A204.1 (cell line): ENCODE results near the gene SDF2.
A peak's percentile ranks its signal among the peaks of the same experiment; 100 is the strongest.
"Not testable (repeated sequence)": the region's sequence is repeated elsewhere in the genome, so short reads cannot be mapped to it uniquely, and the experiment has no call there.

Source experiments
- FAIRE-seq: peaks from 2 replicates; lab custom pipeline; 2012; peaks lifted over from hg19 to GRCh38; lab: Jason Lieb, UNC

SDF2 gene

DNA sequence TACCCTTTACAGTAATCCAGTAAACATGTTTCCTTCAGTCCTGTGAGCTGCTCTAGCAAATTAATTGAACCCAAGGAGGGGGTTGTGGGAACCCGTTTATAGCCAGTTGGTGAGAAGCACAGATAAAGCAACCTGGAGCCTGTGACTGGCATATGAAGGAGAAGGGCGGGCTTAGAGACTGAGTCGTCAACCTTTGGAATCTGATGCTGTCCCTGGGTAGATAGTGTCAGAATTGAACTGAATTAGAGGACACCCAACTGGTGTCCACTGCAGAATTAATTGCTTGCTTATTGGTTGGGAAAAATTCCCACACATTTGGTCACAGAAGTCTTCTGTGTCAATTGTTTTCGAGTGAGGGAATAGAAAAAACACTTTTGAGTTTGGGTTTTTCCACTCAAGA, 34.9 kb downstream of the SDF2 start:
- no peak for FAIRE-seq

DNA sequence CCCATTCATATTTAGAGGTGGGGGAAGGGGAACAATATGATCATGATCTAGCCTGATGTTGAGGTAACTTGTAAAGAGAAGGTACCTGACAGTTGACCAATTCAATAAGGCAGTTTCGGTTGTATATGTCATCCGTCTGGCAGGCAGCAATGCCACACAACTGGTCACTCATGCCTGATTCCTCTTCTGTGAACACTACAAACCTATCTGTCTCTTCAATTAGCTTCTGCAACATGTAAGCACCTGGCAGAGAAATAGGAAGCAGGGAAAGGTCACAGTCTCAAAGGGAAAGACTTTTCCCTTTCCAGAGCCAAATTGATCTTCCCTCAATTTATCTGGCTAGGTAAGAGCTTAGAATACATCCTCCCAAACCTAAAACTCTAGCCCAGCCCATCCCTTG, 37.6 kb downstream of the SDF2 start:
- FAIRE-seq, result no peak

DNA sequence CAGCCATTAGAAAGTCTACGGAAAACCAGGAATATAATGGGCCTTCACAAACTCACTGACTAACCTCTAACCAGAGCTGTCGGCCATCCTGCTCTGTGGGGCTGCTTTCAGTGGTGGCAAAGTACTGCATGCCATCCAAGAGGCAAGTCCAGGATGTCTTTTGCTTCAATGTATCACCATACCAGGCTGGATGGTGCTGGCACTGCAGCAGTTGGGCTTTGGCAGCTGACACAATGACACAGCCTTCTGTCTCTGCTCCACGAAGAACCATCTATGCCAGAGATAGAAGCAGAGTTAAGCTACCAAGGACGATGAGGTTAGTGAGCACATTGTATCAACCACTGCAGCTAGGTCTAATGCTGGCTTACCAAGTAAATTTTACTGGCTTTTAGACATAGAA, 38.0 kb downstream of the SDF2 start:
- FAIRE-seq, result no peak

DNA sequence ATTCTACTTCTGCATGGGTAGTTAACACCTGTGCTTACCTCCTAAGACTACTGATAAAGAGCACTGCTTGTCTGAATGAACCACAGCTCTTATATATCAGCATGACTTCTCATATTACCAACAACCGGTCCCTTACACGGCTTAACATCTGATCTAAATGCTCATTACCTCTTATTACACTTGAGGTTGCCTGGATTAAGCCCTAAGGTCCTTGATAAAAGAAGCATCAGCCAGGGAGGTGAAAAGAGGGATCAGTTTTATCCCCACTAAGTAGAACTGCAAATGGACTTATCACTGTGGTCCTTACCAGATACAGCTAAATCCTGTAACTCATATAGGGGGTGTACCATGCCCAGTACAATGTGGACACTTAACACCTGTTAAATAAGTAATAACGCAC, 39.5 kb downstream of the SDF2 start:
- FAIRE-seq, result no peak

DNA sequence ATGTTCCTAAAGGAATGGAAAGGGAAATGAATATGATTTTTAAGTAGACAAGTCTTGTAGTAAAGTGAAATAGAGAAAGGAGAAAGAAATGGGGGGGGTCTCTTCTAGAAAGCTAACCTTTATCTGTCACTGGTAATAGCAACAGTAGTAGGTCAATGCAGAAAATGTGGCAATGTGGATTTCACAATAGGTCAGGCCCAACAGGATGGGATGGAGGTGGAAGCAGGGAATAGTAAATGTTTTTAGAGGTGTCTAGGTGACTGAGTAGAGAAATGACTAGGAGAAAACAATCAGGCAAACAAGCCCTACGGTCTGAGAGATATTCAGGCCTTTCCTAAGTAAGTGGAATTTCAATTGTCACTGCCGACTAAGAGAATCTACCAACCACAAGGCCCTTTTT, 41.7 kb downstream of the SDF2 start:
- FAIRE-seq, result no peak

DNA sequence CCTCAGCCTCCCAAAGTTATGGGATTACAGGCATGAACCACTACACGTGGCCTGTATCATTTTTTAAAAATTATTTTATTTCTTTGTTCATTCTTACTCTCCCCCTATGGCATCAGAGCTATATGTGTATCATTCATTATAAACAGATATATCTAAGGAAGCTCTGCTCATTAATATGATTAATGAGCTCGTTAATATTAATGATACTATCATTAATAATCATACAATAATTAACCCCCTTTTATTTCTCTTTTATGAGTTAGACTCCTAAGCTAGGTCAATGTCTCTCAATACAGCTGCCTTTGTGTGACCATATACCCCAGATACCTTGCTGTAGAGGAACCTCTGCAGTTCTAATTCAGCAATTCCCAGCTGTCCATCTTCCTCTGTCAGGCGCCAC, 43.2 kb downstream of the SDF2 start:
- FAIRE-seq, result no peak

DNA sequence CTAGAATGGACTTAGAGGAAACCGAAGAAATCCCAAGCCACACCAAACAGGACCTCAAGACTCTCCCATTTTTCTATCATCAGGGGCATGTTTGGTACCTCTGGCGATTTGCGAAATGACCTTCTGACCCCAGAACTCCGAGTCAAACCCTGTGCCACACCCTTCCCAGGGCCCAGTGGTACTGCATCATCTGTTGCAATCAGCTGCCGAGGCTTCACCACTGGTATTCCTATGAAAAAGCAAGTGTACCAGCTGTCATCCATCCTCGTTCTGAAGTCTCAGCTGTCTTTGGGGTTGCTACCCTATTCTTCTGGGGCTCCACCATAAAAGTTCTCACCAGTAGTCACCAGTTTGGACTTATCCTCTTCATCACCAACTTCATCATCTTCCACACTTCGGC, 45.4 kb downstream of the SDF2 start:
- no peak for FAIRE-seq

DNA sequence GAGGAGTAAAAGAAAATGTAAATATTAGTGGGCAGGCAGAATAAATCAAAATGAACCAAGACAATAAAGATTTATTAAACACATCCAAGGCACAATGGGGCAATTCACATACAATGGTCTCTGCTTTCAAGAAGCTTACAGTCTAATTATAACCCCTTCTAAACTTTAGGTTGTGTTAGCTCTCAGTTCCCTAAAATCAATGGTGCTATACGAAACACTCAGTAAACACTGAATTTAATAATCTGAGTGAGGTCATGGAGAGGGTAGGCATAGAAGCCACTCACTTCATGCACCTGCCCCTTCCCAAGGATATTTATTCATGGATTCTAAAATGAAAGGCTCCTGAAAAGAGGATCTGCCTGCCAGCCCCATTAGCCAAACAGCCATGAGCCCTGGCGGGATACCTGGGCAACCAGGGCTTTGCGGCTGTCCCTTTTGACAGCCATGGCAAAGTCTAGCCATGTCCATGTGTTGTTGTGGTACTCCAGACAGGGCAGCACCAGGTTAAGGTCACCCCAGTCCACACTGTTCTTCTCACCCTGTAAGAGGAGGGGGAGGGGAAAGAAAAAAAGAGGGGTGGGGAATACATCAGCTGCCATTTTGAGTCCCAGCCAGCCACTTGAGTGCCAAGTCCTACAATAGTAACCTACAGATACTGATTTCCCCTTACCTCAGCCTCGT, 46.3 kb downstream of the SDF2 start:
- FAIRE-seq, result no peak

DNA sequence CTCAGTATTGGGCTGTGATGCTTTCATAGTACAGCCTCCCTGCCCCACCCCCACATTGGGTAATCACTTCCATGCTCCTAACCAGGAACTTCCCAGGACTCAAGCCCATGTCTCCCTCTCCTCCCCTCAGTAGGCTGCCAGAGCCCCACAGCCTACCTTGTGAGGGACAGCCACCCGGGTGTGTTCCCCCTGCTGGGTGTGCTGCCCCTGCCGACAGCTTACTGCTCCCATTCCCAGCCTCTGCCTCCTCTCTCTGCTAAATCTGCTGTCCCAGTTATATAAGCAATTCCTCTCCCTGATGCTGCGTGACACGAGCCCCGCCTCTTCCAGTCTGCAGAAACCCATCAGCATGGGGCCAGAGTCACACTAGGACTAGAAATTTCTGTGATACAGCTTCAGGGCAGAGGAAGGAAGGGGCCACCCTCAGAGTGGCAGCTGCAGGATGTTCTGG, 47.8 kb downstream of the SDF2 start, which contains the start of gene RSKR:
RSKR (minus strand) TSS at position 255 of the 451 bp plus-strand sequence; CDS start at position 231, 24 bp downstream.
- FAIRE-seq, result no peak

DNA sequence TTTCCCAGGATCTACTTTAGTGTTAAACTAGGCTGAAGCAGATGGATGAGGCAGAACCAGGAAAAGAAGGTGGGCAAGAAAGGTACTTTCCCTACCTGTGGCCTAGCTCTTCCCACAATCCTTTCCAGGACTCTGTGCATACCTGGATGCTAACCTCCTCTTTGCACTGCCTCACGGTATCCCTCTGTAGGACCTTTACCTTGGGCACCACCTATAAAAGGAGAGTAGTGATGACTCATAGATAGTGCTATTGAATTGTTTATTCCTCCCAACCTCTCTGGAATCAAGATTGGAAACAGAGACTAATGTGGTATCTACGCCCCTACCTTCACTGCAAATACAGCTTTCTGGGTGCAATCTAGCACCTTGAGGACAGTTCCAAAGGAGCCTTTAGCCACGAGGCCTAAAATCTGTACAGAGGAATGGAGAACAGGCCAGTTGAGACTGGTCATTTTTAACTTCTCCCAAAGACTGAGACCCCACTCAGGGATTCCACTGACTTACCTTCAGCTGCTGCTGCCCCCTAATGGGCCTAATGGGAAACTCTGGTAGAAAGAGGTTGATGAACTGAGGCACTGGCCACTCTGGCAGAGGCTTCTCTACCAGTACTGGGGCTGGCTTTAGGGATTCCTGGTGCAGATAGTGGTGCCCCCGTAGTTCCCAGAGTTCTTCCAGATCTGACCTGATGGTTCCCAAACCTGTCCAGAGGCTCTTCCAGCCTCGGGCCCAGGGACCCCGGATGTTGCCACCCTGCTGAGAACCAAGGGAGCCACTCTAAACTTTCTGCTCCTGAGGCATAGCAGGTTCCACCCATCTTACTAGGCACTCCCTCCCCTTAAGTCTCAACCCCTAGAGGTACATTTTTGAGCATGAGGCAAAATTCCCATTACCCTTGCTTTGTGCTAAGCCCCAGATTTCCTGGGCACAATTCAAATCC, 48.5 kb downstream of the SDF2 start:
- FAIRE-seq, result no peak

DNA sequence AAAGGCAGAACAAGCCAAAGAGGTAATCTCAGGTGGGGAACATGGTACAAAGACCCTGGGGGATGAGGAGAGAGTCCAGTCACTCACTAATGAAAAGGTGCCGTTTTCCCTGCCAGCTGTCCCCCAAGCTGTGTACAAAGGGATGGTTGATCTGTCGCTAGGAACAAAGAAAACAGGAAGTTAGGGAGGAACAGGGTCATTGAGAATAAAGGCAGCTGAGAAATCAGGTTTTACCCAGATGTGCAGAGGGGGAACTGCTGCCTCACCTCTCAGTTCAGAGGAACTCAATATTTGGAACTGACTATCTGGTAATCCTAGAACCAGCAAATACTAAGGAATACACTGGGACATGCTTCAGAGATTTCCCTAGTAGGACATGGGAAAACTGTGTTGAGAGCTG, 49.2 kb downstream of the SDF2 start:
- FAIRE-seq, result no peak

DNA sequence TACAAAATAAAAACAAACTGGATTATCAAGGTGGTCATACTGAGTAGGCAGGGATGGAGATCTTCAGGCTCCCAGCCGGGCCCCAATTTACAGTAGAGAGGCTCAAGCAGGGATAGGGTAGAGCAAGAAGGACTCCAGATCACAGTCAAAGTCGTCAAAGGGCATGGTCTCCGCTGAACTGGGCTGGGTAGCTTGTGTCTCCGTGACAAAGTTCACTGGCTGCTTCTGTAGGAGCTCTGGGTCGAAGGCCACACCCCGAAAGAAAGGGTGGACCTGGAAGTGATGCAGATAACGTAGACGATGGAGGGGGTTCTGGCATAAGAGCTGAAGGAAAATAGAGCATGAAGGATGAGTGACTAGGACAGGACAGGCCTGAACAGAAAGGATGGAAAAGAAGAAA, 51.3 kb downstream of the SDF2 start:
- no peak for FAIRE-seq

DNA sequence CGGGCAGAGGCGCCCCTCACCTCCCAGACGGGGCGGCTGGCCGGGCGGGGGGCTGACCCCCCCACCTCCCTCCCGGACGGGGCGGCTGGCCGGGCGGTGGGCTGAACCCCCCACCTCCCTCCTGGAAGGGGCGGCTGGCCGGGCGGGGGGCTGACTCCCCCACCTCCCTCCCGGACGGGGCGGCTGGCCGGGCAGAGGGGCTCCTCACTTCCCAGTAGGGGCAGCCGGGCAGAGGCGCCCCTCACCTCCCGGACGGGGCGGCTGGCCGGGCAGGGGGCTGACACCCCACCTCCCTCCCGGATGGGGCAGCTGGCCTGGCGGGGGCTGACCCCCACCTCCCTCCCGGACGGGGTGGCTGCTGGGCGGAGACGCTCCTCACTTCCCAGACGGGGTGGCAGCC, 57.7 kb downstream of the SDF2 start:
- FAIRE-seq, result not testable (repeated sequence)

DNA sequence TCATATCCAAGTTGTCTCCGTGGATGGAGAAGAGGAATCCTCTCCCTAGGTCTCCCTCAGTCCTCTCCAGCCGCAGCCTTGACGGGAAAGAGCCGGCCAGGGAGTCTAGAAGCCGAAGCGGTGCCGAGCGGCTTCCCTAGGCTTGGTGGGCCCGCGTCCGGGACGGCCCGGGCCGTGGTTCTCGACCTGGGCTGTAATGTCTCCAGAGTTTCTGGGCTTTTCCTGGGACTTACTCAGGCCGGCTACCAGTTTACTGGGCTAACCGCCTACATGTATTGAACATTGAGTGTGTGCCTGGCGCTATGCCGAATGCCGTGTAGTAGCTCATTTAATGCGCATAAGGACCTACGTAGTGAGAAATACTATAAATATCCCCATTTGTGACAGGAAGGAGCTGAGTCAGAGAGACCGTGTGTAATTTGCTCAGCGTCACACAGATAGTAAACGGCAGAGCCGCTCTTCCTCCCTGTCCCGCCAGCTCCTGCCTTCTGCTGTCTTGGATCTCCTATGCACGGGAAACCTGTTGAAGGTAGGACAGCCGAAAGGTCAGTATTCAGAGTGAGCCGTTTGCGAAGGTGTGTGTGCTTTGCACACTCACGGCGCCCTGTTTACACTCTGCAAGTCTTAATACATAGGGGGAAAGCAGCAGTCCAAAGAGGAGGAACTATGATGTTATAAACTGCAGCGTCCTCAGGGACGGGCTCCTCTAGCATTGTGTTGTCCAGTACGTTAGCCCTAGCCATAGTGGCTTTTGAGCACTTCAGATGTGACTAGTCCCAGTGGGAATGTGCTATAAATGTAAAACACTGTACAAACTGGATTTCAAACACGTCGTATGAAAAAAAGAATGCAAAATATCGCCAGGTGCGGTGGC, 62.2 kb downstream of the SDF2 start:
- no peak for FAIRE-seq

DNA sequence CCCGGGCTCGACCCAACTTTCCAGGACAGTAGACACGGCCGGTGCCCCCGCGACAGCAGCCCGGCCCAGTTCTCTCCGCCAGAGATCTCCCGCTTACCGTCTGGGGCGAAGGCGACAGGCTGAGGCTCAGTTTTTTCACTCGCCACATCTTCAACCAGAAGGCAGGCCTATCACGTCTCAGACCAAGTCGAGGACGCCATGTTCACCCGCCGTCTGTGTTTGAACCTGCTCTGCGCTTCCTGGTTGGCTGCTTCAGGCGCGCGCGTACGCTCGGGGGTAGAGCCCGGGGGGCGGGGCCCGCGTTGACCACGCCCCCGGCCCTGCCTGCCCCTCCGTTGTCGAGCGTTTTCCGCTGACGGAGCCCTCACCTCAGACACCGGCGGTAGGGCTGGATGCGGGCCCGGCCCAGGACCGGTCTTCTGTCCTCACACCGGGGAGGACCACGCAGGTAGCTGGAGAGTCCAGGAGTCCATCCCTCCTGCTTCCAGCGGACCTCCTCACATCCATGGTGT, 62.9 kb downstream of the SDF2 start, which contains the start of gene SPAG5:
SPAG5 (minus strand) TSS at position 227 of the 512 bp plus-strand sequence; CDS start at position 148, 79 bp downstream.
- peak; percentile 11 for FAIRE-seq

DNA sequence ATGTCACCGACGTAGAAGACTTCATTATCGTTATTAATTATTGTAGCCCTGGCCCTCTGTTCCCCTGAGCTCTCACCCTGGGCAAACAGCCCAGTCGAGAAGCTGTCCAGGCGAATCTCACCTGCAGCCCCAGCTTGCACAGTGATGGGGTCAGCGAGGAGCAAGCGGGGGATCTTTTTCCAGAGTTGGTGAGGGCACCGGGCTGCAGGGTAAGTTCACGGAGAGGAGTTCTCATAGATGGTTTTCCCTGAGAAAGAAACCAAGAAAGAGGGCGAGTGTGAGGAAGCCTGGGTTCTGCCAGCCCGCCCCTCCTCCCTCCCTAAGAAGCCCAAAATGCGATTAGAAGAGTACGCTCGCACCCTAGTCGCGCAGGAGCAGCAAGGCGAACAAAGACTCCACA, 63.3 kb downstream of the SDF2 start:
- no peak for FAIRE-seq
